WTC11 (cell line): Measurements from ENCODE around the gene RAB2B. TPM values are rescaled to one million over a fixed set of nuclear protein-coding genes. Genes with fewer than 3 reads are reported as not detected.

Source experiments
- ATAC-seq: fragments of 200-7000 bp; cut with Tn5 transposase; 2 replicates; pipeline ENCODE4 v1.10.0; 2021; ENCODE audit warnings: mild to moderate bottlenecking, moderate library complexity
- CTCF ChIA-PET: fragments of 300-600 bp; sonication (Branson Sonifier 250); formaldehyde crosslinking; loops from one replicate; lab custom pipeline; 2021; ENCODE audit warnings: antibody characterized with exemption; lab: Charles Lee
- POLR2A ChIA-PET: fragments of 350-600 bp; sonication (Branson Sonifier 250); formaldehyde crosslinking; loops from one replicate; lab custom pipeline; 2021; ENCODE audit warnings: antibody characterized with exemption; lab: Charles Lee
- DNase-seq: peaks from one replicate; pipeline ENCODE4 v3.0.0; 2021; ENCODE audit warnings: low spot score
- H3K27ac Mint-ChIP-seq: 2 replicates; pipeline ENCODE4 v1.8.0; 2021; ENCODE audit warnings: mixed read lengths
- H3K27me3 Mint-ChIP-seq: 2 replicates; pipeline ENCODE4 v1.8.0; 2021; ENCODE audit warnings: low read depth, mild to moderate bottlenecking, moderate library complexity, mixed read lengths
- H3K36me3 Mint-ChIP-seq: 2 replicates; pipeline ENCODE4 v1.8.0; 2021; ENCODE audit warnings: mixed read lengths
- H3K4me1 Mint-ChIP-seq: 2 replicates; pipeline ENCODE4 v1.8.0; 2022; ENCODE audit warnings: mixed read lengths
- H3K4me3 Mint-ChIP-seq: 2 replicates; pipeline ENCODE4 v1.8.0; 2021; ENCODE audit warnings: mild to moderate bottlenecking, moderate library complexity, mixed read lengths
- H3K9me3 Mint-ChIP-seq: 2 replicates; pipeline ENCODE4 v1.8.0; 2021; ENCODE audit warnings: mixed read lengths
- FOXK1 ChIP-seq: sonication (generic); formaldehyde crosslinking; IDR thresholded peaks from 2 replicates; pipeline ENCODE4 v1.8.0; 2022; ENCODE audit warnings: mild to moderate bottlenecking, moderate library complexity, missing genetic modification reagents
- GABPB1 ChIP-seq: sonication (generic); formaldehyde crosslinking; IDR thresholded peaks from 2 replicates; pipeline ENCODE4 v1.8.1; 2023; ENCODE audit warnings: mild to moderate bottlenecking, missing genetic modification reagents
- JAZF1 ChIP-seq: fragments of 250-450 bp; sonication (Bioruptor Pico); IDR thresholded peaks from 2 replicates; pipeline ENCODE4 v1.9.0; 2021; ENCODE audit warnings: moderate library complexity, mild to moderate bottlenecking, inconsistent platforms
- MYBL2 ChIP-seq: sonication (generic); formaldehyde crosslinking; IDR thresholded peaks from 2 replicates; pipeline ENCODE4 v1.8.1; 2023; ENCODE audit warnings: mild to moderate bottlenecking, moderate library complexity, missing genetic modification reagents
- NR3C1 ChIP-seq: sonication (generic); formaldehyde crosslinking; conservative IDR thresholded peaks from 2 replicates; pipeline ENCODE4 v1.8.1; 2023; ENCODE audit warnings: low read depth, mild to moderate bottlenecking, missing genetic modification reagents
- SMAD3 ChIP-seq: sonication (generic); formaldehyde crosslinking; IDR thresholded peaks from 2 replicates; pipeline ENCODE4 v1.8.0; 2022; ENCODE audit warnings: missing genetic modification reagents, mild to moderate bottlenecking, borderline replicate concordance
- SMAD4 ChIP-seq: sonication (generic); formaldehyde crosslinking; IDR thresholded peaks from 2 replicates; pipeline ENCODE4 v1.8.0; 2022; ENCODE audit warnings: mild to moderate bottlenecking, missing genetic modification reagents
- TCF7 ChIP-seq: sonication (generic); formaldehyde crosslinking; IDR thresholded peaks from 2 replicates; pipeline ENCODE4 v1.8.0; 2022; ENCODE audit warnings: mild to moderate bottlenecking, low read depth, missing genetic modification reagents, moderate library complexity
- TEAD4 ChIP-seq: sonication (generic); formaldehyde crosslinking; IDR thresholded peaks from 2 replicates; pipeline ENCODE4 v1.8.0; 2022; ENCODE audit warnings: mild to moderate bottlenecking, missing genetic modification reagents
- TP53 ChIP-seq: sonication (generic); formaldehyde crosslinking; IDR thresholded peaks from 2 replicates; pipeline ENCODE4 v1.8.1; 2023; ENCODE audit warnings: mild to moderate bottlenecking, missing genetic modification reagents
- ZNF396 ChIP-seq: fragments of 250-450 bp; sonication (Bioruptor Pico); IDR thresholded peaks from 2 replicates; pipeline ENCODE4 v1.8.0; 2021; ENCODE audit warnings: mild to moderate bottlenecking, moderate library complexity, borderline replicate concordance
- total RNA-seq: library from RNA; stranded (reverse); gene quantifications from 3 replicates; pipeline ENCODE4 v1.2.3, GENCODE V29; 2021
- TF ChIP-seq, protein P1 (sequence below): sonication (generic); formaldehyde crosslinking; IDR thresholded peaks from 2 replicates; pipeline ENCODE4 v1.8.1; 2022; ENCODE audit warnings: mild to moderate bottlenecking, moderate library complexity, missing genetic modification reagents
- TF ChIP-seq, protein P2 (sequence below): sonication (generic); formaldehyde crosslinking; IDR thresholded peaks from 2 replicates; pipeline ENCODE4 v1.8.1; 2023; ENCODE audit warnings: mild to moderate bottlenecking, missing genetic modification reagents
- TF ChIP-seq, protein P3 (sequence below): sonication (generic); formaldehyde crosslinking; IDR thresholded peaks from 2 replicates; pipeline ENCODE4 v1.8.1; 2023; ENCODE audit warnings: mild to moderate bottlenecking, moderate library complexity, missing genetic modification reagents
- TF ChIP-seq, protein P4 (sequence below): sonication (generic); formaldehyde crosslinking; IDR thresholded peaks from 2 replicates; pipeline ENCODE4 v1.8.0; 2023; ENCODE audit warnings: missing genetic modification reagents, mild to moderate bottlenecking, borderline replicate concordance
- TF ChIP-seq, protein P5 (sequence below): fragments of 250-450 bp; sonication (Bioruptor Pico); conservative IDR thresholded peaks from 2 replicates; pipeline ENCODE4 v1.9.0; 2021; ENCODE audit warnings: mild to moderate bottlenecking
- TF ChIP-seq, protein P6 (sequence below): sonication (generic); formaldehyde crosslinking; IDR thresholded peaks from 2 replicates; pipeline ENCODE4 v1.8.1; 2022; ENCODE audit warnings: low read depth, missing genetic modification reagents, borderline replicate concordance
- TF ChIP-seq, protein P7 (sequence below): sonication (generic); formaldehyde crosslinking; IDR thresholded peaks from 2 replicates; pipeline ENCODE4 v1.8.1; 2022; ENCODE audit warnings: mild to moderate bottlenecking, missing genetic modification reagents, moderate library complexity, borderline replicate concordance

RAB2B gene
- total RNA-seq, 1 experiment from 2014 or later = 29.6 TPM

DNA sequence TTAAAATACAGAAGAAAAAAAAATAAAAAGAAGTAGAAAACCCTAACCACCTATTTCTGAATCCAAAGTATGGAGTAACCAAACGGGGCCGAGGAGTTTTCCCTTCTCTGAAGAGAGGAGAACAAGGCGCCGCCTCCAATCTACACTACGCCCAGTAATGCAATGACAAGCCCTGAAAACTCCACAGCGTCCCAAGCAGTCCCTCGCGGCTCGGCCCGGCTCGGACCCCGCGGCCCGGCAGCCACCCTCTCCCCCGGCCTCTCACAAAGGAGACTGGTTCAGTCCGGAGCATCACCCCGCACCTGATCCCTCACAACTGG, 21.2 kb downstream of the RAB2B start:
- ChIA-PET POLR2A (interaction anchor here (0.8 to 2.2 kb wide), 10 partner anchors 10 to 114 kb away, joined by 3 to 41 read pairs (median 6); partner anchors contain the start of genes METTL3, RAB2B, SALL2 and SUPT16H), CTCF (interaction anchor here (0.6 to 2.8 kb wide), 23 partner anchors 10 to 293 kb away, joined by 3 to 37 read pairs (median 4); partner anchors contain the start of genes METTL3, RAB2B, SALL2 and SUPT16H)
- no peaks in the 10 kb centered on the region for H3K27me3 Mint-ChIP-seq
- TF ChIP-seq, protein P1, sequence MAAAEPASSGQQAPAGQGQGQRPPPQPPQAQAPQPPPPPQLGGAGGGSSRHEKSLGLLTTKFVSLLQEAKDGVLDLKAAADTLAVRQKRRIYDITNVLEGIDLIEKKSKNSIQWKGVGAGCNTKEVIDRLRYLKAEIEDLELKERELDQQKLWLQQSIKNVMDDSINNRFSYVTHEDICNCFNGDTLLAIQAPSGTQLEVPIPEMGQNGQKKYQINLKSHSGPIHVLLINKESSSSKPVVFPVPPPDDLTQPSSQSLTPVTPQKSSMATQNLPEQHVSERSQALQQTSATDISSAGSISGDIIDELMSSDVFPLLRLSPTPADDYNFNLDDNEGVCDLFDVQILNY (CRISPR knock-in tag) = no peak
- peak overlapping the region; percentile 94 for H3K4me3 Mint-ChIP-seq
- peaks cover 23% of the 10 kb centered on the region for H3K4me1 Mint-ChIP-seq
- DNase-seq = no peak
- peak; percentile 9 for ATAC-seq
- peak overlapping the region; percentile 95 for H3K27ac Mint-ChIP-seq
- peaks cover 17% of the 10 kb centered on the region for H3K36me3 Mint-ChIP-seq
- no peaks in the 10 kb centered on the region for H3K9me3 Mint-ChIP-seq

DNA sequence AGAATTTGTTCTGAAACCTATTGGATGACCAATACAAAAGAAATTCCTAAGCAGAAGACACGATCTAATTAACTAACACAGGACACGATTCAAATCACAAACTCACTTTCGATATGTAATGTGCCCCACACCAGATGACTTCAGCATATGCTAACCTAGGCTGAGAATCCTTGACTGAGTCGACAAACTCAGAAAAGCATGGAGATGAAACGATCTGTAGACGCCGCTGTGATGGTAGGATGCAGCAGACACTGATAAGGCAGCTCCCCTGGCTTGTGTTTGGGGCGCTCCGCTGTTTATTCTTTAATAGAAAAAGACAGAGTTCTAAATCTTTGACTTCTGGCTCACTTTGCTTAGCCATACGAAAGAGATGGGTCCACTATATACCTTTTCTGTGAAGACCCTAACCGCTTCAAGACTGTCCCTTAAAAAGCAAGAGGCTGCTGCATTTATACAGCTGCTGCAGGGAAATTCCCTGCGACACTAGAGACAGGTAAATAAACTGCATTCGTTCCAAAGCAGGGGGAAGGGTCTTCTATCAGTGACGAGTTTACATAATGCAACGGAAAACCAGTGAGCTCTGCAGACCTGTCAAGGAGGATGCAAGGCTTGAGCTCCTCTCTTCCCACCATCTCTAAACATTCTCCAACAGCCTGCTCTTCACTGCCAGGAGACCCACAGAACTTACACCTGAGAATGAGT, 21.8 kb downstream of the RAB2B start:
- no peak for DNase-seq
- Mint-ChIP-seq H3K4me3 (peak overlapping the region; percentile 94), H3K27me3 (no peaks in the 10 kb centered on the region), H3K9me3 (no peaks in the 10 kb centered on the region), H3K4me1 (peaks cover 27% of the 10 kb centered on the region), H3K27ac (peak overlapping the region; percentile 69), H3K36me3 (peaks cover 18% of the 10 kb centered on the region)
- CTCF ChIA-PET = interaction anchor here (1.0 to 2.8 kb wide), 6 partner anchors 13 to 268 kb away, joined by 3 to 37 read pairs (median 6); partner anchors contain the start of gene METTL3
- no peak for ATAC-seq
- POLR2A ChIA-PET = interaction anchor here (0.5 to 2.2 kb wide), 8 partner anchors 10 to 114 kb away, joined by 3 to 41 read pairs (median 4); partner anchors contain the start of genes RAB2B, SALL2, SUPT16H and TOX4
- TF ChIP-seq, protein P2, sequence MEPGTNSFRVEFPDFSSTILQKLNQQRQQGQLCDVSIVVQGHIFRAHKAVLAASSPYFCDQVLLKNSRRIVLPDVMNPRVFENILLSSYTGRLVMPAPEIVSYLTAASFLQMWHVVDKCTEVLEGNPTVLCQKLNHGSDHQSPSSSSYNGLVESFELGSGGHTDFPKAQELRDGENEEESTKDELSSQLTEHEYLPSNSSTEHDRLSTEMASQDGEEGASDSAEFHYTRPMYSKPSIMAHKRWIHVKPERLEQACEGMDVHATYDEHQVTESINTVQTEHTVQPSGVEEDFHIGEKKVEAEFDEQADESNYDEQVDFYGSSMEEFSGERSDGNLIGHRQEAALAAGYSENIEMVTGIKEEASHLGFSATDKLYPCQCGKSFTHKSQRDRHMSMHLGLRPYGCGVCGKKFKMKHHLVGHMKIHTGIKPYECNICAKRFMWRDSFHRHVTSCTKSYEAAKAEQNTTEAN (CRISPR knock-in tag) = no peak
- TF ChIP-seq, protein P3, sequence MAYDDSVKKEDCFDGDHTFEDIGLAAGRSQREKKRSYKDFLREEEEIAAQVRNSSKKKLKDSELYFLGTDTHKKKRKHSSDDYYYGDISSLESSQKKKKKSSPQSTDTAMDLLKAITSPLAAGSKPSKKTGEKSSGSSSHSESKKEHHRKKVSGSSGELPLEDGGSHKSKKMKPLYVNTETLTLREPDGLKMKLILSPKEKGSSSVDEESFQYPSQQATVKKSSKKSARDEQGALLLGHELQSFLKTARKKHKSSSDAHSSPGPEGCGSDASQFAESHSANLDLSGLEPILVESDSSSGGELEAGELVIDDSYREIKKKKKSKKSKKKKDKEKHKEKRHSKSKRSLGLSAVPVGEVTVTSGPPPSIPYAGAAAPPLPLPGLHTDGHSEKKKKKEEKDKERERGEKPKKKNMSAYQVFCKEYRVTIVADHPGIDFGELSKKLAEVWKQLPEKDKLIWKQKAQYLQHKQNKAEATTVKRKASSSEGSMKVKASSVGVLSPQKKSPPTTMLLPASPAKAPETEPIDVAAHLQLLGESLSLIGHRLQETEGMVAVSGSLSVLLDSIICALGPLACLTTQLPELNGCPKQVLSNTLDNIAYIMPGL (CRISPR knock-in tag) = no peak
- TF ChIP-seq SMAD4 (no peak), SMAD3 (CRISPR knock-in tag) (no peak), TEAD4 (CRISPR knock-in tag) (no peak), NR3C1 (CRISPR knock-in tag) (no peak), TCF7 (no peak), FOXK1 (CRISPR knock-in tag) (no peak), GABPB1 (CRISPR knock-in tag) (no peak), TP53 (CRISPR knock-in tag) (no peak), JAZF1 (CRISPR knock-in tag) (no peak), ZNF396 (CRISPR knock-in tag) (no peak), MYBL2 (CRISPR knock-in tag) (no peak)
- TF ChIP-seq, protein P4, sequence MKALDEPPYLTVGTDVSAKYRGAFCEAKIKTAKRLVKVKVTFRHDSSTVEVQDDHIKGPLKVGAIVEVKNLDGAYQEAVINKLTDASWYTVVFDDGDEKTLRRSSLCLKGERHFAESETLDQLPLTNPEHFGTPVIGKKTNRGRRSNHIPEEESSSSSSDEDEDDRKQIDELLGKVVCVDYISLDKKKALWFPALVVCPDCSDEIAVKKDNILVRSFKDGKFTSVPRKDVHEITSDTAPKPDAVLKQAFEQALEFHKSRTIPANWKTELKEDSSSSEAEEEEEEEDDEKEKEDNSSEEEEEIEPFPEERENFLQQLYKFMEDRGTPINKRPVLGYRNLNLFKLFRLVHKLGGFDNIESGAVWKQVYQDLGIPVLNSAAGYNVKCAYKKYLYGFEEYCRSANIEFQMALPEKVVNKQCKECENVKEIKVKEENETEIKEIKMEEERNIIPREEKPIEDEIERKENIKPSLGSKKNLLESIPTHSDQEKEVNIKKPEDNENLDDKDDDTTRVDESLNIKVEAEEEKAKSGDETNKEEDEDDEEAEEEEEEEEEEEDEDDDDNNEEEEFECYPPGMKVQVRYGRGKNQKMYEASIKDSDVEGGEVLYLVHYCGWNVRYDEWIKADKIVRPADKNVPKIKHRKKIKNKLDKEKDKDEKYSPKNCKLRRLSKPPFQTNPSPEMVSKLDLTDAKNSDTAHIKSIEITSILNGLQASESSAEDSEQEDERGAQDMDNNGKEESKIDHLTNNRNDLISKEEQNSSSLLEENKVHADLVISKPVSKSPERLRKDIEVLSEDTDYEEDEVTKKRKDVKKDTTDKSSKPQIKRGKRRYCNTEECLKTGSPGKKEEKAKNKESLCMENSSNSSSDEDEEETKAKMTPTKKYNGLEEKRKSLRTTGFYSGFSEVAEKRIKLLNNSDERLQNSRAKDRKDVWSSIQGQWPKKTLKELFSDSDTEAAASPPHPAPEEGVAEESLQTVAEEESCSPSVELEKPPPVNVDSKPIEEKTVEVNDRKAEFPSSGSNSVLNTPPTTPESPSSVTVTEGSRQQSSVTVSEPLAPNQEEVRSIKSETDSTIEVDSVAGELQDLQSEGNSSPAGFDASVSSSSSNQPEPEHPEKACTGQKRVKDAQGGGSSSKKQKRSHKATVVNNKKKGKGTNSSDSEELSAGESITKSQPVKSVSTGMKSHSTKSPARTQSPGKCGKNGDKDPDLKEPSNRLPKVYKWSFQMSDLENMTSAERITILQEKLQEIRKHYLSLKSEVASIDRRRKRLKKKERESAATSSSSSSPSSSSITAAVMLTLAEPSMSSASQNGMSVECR (CRISPR knock-in tag) = no peak
- TF ChIP-seq, protein P5, sequence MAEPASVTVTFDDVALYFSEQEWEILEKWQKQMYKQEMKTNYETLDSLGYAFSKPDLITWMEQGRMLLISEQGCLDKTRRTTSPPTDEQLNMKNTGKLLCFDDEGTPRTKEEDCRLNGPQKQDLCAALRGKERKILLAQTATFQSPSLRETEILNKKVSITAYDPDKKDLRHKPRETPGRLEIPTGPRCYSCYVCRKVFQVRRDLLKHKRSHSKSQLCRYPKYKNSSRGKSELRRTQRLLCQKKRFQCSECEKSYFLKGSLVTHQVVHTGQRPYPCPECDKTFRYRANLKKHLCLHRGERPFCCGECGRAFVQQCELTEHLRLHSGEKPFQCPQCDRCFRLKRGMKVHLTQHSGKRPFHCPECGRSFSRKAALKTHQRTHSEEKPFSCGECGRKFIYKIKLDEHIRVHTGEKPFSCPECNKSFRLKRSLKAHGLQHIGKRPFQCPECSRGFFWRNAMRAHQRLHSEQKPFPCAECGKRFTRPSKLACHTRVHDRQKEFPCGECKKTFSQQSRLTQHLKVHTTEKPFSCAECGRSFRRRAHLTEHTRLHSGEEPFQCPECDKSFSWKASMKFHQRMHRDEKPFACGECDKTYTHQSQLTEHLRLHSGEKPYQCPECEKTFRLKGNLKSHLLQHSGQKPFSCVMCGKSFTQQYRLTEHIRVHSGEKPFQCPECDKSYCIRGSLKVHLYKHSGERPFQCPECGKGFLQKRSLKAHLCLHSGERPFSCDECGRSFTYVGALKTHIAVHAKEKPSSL (CRISPR knock-in tag) = no peak
- TF ChIP-seq, protein P1 (CRISPR knock-in tag) = no peak
- TF ChIP-seq, protein P6, sequence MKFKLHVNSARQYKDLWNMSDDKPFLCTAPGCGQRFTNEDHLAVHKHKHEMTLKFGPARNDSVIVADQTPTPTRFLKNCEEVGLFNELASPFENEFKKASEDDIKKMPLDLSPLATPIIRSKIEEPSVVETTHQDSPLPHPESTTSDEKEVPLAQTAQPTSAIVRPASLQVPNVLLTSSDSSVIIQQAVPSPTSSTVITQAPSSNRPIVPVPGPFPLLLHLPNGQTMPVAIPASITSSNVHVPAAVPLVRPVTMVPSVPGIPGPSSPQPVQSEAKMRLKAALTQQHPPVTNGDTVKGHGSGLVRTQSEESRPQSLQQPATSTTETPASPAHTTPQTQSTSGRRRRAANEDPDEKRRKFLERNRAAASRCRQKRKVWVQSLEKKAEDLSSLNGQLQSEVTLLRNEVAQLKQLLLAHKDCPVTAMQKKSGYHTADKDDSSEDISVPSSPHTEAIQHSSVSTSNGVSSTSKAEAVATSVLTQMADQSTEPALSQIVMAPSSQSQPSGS (CRISPR knock-in tag) = no peak
- TF ChIP-seq, protein P7, sequence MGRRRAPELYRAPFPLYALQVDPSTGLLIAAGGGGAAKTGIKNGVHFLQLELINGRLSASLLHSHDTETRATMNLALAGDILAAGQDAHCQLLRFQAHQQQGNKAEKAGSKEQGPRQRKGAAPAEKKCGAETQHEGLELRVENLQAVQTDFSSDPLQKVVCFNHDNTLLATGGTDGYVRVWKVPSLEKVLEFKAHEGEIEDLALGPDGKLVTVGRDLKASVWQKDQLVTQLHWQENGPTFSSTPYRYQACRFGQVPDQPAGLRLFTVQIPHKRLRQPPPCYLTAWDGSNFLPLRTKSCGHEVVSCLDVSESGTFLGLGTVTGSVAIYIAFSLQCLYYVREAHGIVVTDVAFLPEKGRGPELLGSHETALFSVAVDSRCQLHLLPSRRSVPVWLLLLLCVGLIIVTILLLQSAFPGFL (CRISPR knock-in tag) = no peak
